Measurements from ENCODE around the gene CFAP54. TPM values are rescaled to one million over a fixed set of nuclear protein-coding genes. Genes with fewer than 3 reads are reported as not detected.

The CFAP54 gene
- total RNA-seq, 2 donors from 2014 or later: 0.24 to 0.67 TPM

DNA sequence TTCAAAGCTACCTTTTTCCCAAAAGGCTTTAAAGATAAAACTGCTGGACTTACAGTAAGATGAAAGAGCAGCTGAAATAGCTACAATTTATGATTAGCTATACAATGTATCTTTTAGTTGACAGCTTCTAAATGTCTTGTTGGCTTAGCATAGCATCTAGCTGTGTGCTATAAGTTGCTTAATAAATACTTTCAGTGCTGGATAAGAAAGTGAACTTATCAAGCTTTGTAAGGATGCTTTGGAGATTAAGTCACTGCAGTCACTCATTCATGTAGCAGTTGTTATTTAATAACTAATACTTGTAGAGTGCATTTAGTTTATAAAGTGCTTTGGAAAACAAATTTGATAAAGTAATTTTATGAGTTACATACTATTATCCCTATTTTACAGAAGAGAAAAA lies 14.6 kb downstream of the CFAP54 start:
- H3K27me3 Mint-ChIP-seq (ENCODE audit: low read depth): no peaks in the 10 kb centered on the region
- ATAC-seq (replicated peaks in 1 of 2): no peak
- H3K27ac Mint-ChIP-seq: no peak overlapping the region
- H3K9me3 Mint-ChIP-seq: no peaks in the 10 kb centered on the region
- DNase-seq: no peak
- H3K4me1 Mint-ChIP-seq (ENCODE audit: low read depth): peaks cover 34% of the 10 kb centered on the region
- H3K36me3 Mint-ChIP-seq (ENCODE audit: insufficient read depth in 2 of 2): no peaks in the 10 kb centered on the region
- no peak overlapping the region for H3K4me3 Mint-ChIP-seq

DNA sequence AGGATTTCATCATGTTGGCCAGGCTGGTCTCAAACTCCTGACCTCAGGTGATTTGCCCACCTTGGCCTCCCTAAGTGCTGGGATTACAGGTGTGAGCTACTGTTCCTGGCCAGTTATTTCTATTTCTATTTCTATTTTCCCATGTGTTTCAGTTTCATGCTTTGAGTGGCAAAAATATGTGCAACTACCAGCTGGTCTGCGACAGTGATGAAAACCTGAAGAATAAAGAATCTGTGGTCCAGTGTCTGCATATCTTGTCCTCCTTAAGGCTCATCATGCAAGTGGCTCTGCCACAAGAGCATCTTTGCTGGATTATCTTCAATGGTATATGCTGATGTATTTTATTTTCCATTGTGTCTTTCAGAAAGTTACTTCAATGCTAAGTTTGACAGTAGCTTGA lies 17.4 kb downstream of the CFAP54 start:
- H3K9me3 Mint-ChIP-seq: no peaks in the 10 kb centered on the region
- H3K36me3 Mint-ChIP-seq (ENCODE audit: insufficient read depth in 2 of 2): no peaks in the 10 kb centered on the region
- H3K4me1 Mint-ChIP-seq (ENCODE audit: low read depth): peaks cover 23% of the 10 kb centered on the region
- H3K4me3 Mint-ChIP-seq: no peak overlapping the region
- ATAC-seq (replicated peaks in 1 of 2) (no peak), DNase-seq (no peak)
- no peaks in the 10 kb centered on the region for H3K27me3 Mint-ChIP-seq (ENCODE audit: low read depth)
- no peak overlapping the region for H3K27ac Mint-ChIP-seq

DNA sequence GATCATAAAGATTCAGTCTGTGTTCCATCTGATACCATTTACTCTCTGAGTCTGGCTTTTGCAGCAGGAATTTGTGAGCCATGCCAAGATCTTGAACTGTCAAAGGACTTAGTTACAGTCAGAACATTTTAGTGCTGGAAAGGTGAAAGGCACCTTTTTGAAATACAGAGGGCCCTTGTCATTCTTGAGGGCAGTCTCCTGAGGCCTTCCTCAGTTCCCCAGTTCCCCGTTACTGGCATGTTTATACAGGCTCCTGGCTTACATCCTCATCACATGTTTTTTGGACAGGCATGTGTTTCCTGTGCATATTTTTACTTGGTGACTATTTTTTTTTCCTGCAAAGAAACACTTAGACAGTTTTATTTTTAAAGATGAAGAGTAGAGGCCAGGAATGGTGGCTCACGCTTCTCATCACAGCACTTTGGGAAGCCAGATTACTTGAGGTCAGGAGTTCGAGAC lies 21.0 kb downstream of the CFAP54 start:
- DNase-seq (no peak), ATAC-seq (replicated peaks in 1 of 2) (no peak)
- Mint-ChIP-seq H3K36me3 (ENCODE audit: insufficient read depth in 2 of 2) (no peaks in the 10 kb centered on the region), H3K9me3 (no peaks in the 10 kb centered on the region), H3K4me1 (ENCODE audit: low read depth) (peaks cover 4% of the 10 kb centered on the region), H3K4me3 (no peak overlapping the region), H3K27ac (no peak overlapping the region), H3K27me3 (ENCODE audit: low read depth) (no peaks in the 10 kb centered on the region)

DNA sequence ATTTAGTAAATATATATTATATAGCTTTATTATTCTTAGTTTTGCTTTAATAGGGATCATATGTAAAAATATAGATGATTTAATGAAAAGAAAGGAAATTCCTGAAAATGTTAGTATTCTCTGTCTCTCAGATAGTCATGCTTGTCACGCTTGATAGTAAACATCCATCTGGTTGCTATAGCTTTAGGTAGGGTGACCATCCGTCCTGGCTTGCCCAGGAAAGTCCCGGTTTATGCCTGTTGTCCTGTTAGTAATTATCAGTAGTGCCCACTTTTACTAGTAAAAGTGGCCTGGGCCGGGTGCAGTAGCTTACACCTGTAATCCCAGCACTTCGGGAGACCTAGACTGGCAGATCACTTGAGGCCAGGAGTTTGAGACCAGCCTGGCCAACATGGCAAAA lies 23.8 kb downstream of the CFAP54 start:
- ATAC-seq (replicated peaks in 1 of 2) (no peak), DNase-seq (no peak)
- no peaks in the 10 kb centered on the region for H3K9me3 Mint-ChIP-seq
- no peaks in the 10 kb centered on the region for H3K27me3 Mint-ChIP-seq (ENCODE audit: low read depth)
- H3K4me3 Mint-ChIP-seq: no peak overlapping the region
- H3K36me3 Mint-ChIP-seq (ENCODE audit: insufficient read depth in 2 of 2): no peaks in the 10 kb centered on the region
- peaks cover 20% of the 10 kb centered on the region for H3K4me1 Mint-ChIP-seq (ENCODE audit: low read depth)
- H3K27ac Mint-ChIP-seq: no peak overlapping the region

DNA sequence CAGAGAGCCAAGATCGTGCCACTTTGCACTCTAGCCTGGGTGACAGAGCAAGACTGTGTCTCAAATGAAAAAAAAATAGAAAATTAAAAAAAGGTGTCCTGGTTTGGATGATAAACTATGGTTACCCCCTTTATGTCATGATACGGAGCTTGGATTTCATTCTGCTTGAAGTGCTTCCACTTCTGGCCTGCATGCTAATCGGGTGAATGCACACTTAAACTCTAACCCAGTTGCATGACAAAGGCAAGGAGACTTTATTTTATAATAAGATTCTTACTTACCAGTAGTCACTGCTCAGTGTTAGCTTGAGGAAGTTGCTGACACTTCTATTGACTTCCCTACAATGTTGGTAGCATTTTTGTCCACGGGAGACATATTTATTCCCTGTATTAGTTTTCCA lies 24.3 kb downstream of the CFAP54 start:
- Mint-ChIP-seq H3K4me1 (ENCODE audit: low read depth) (peaks cover 20% of the 10 kb centered on the region), H3K27me3 (ENCODE audit: low read depth) (no peaks in the 10 kb centered on the region), H3K9me3 (no peaks in the 10 kb centered on the region), H3K36me3 (ENCODE audit: insufficient read depth in 2 of 2) (no peaks in the 10 kb centered on the region), H3K27ac (no peak overlapping the region), H3K4me3 (no peak overlapping the region)
- DNase-seq: no peak
- ATAC-seq (replicated peaks in 1 of 2): no peak

DNA sequence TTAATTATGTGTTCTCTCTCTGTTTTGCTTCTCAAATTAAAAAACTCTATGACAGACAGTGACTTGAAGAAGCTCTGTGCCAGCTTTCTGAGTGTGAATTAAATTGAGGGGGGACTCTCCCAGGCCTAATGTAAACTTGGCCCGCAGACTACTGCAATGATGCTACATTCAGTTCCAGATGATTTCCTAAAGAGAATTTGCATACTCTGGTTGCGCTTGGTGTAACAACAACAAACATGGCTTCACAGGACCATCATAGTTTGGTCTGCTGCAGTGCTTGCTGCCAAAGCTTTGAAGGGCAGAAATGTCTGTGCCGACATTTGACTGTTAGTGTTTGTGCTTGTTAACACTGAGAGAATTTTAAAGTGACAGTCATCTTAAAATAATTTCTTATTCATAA lies 25.0 kb downstream of the CFAP54 start:
- ATAC-seq (replicated peaks in 1 of 2) (no peak), DNase-seq (no peak)
- H3K36me3 Mint-ChIP-seq (ENCODE audit: insufficient read depth in 2 of 2): no peaks in the 10 kb centered on the region
- no peak overlapping the region for H3K27ac Mint-ChIP-seq
- H3K4me1 Mint-ChIP-seq (ENCODE audit: low read depth): peaks cover 20% of the 10 kb centered on the region
- no peaks in the 10 kb centered on the region for H3K9me3 Mint-ChIP-seq
- H3K27me3 Mint-ChIP-seq (ENCODE audit: low read depth): no peaks in the 10 kb centered on the region
- H3K4me3 Mint-ChIP-seq: no peak overlapping the region

DNA sequence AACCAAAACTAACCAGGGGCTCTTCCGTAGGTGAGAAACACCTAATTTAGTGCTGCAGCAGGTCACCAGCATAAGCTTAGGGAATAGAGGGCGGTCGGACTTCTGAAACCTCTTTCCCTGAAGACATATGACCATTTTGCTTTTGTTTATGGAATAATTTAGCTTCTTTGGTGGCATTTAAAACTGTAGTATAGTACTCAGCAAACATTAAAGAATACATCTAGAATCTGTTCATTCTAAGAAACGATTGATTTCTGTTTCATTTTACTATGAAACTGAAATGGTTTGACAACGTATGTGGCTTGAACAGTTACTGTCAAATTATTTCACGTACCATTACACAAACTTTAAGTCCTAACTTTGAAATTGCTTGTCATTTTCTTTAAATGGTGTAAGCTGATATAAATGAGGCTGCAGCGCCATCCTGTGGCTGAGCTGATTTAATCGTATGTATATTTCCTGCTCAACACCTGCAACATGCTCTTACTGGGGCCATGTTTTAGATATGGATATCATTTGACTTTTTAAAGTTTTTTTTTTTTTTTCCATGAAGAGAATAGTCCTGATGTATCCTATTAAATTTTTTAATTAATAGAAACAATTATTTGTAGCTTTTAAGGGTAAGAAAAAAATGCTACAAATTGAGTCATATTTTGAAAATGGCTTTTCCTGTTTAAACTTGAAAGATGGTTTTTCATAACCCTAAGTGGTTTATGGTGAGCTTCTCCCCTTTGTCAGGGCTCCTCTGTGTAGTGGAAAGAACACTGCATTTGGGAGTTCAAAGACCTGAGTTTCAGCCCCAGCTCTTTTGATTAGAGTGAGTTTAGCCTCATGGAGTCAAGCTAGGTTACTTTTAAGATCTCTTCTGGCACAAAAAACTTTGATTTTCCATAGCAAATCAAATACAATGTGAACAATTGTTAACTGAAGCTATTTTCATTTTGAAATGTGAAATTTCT lies 27.4 kb downstream of the CFAP54 start:
- H3K4me3 Mint-ChIP-seq: peak overlapping the region; percentile 65 to 89
- H3K27me3 Mint-ChIP-seq (ENCODE audit: low read depth): no peaks in the 10 kb centered on the region
- ATAC-seq (replicated peaks in 1 of 2): peak; percentile 87 to 90
- no peaks in the 10 kb centered on the region for H3K9me3 Mint-ChIP-seq
- peak; percentile 85 to 87 for DNase-seq
- peaks cover 20% of the 10 kb centered on the region for H3K4me1 Mint-ChIP-seq (ENCODE audit: low read depth)
- peak overlapping the region; percentile 95 for H3K27ac Mint-ChIP-seq
- H3K36me3 Mint-ChIP-seq (ENCODE audit: insufficient read depth in 2 of 2): no peaks in the 10 kb centered on the region

DNA sequence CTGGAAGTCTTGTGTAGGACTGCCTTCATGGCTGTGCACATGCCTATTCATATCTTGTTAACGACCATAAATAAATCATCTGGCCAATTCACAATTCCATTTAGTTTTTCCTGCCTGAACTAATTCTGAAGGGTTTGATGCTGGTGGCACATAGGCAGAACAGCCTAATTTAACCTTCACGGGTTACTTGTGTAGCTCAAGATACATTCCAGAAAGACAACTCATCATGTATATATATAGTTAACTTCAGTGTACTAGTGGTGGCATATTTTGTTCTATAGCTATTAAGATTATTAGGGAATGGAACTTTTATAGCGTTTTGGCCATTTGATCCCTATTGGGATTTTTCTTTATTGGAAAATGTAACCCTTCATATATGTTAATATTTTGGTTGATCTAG lies 31.4 kb downstream of the CFAP54 start:
- ATAC-seq (replicated peaks in 1 of 2): no peak
- H3K27ac Mint-ChIP-seq: no peak overlapping the region
- H3K27me3 Mint-ChIP-seq (ENCODE audit: low read depth): no peaks in the 10 kb centered on the region
- peaks cover 20% of the 10 kb centered on the region for H3K4me1 Mint-ChIP-seq (ENCODE audit: low read depth)
- no peak overlapping the region for H3K4me3 Mint-ChIP-seq
- no peaks in the 10 kb centered on the region for H3K9me3 Mint-ChIP-seq
- H3K36me3 Mint-ChIP-seq (ENCODE audit: insufficient read depth in 2 of 2): no peaks in the 10 kb centered on the region
- no peak for DNase-seq

DNA sequence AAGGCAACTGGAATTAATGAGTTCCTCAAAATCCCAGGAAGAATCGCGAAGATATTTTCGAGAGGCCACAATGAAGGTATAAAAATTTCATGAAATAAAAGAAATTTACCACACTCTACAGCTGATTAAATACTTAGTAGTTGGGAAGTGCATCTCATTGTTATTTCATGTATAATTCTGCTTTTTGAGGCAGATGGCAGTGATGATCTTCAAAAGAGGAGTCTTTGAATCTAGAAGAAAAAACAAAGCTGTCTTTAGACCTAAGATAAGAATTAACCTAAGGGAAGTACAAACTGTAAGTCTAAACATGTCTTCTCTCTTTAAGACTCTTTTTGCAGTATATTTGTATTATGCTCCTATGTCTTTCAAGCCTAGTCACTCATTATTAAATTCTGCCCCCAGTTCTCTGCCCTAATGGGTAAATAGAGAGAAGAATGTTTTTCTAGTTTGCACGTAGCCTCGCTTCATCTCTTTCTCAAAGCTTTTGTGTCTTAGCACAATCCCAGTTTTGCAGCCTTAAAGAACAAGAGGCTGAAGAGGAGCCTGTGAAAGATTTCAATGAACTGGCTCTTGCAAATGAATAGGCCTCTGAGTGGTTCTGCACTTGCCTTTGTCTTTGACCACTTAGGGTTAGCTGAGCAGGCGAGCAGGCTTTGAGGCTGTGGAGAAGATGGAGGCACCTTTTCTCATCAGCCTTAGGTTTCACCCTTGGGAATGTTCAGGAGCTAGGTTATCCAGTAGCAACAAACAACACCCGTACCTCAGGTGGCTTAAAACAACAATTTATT lies 32.7 kb downstream of the CFAP54 start:
- ATAC-seq (replicated peaks in 1 of 2) (no peak), DNase-seq (no peak)
- Mint-ChIP-seq H3K4me3 (no peak overlapping the region), H3K27me3 (ENCODE audit: low read depth) (no peaks in the 10 kb centered on the region), H3K4me1 (ENCODE audit: low read depth) (peaks cover 15% of the 10 kb centered on the region), H3K27ac (no peak overlapping the region), H3K36me3 (ENCODE audit: insufficient read depth in 2 of 2) (no peaks in the 10 kb centered on the region), H3K9me3 (no peaks in the 10 kb centered on the region)

DNA sequence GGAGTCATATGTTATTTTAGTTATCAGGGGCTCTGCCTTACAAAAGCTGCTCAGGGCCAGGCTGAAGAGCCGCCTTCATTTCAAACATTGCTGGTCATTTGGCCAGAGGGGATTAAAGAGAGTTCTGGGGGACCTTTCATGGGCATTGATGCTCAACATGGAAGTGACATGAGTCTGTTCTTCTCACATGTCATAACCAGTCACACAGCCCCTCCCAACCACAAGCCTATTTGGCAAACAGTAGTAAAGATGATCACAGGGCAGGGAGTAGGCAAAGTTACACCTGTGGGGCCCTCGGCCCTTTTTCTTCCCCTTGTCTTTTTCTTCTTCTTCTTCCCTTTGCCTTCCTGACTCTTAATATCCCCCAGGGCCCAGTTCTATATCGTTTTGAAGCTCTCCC lies 33.3 kb downstream of the CFAP54 start:
- no peak for ATAC-seq (replicated peaks in 1 of 2)
- peaks cover 9% of the 10 kb centered on the region for H3K4me1 Mint-ChIP-seq (ENCODE audit: low read depth)
- DNase-seq: no peak
- H3K27ac Mint-ChIP-seq: no peak overlapping the region
- no peaks in the 10 kb centered on the region for H3K9me3 Mint-ChIP-seq
- H3K27me3 Mint-ChIP-seq (ENCODE audit: low read depth): no peaks in the 10 kb centered on the region
- H3K36me3 Mint-ChIP-seq (ENCODE audit: insufficient read depth in 2 of 2): no peaks in the 10 kb centered on the region
- H3K4me3 Mint-ChIP-seq: no peak overlapping the region

DNA sequence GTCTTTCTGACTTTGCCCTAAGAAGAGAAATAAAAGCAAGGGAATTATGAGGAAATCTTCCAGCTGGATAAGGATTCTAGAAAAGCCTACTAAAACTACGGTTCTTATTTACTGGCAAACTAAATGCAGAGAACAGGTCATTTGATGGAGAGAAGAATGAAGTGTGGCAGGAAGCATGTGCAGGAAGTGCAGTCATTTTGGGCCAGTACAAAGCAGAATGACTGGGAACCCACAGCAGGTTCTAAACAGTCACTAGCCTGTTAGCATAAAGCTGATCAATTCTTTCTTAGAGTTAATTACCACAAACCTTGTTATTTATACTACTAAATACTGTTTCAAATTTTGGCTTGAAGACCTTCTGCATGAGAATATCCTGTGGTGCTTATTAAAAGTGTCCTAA lies 36.7 kb downstream of the CFAP54 start:
- Mint-ChIP-seq H3K4me3 (peak overlapping the region in 1 of 2 donors; percentile 45), H3K9me3 (no peaks in the 10 kb centered on the region), H3K27me3 (ENCODE audit: low read depth) (no peaks in the 10 kb centered on the region), H3K27ac (peak overlapping the region; percentile 88), H3K36me3 (ENCODE audit: insufficient read depth in 2 of 2) (no peaks in the 10 kb centered on the region), H3K4me1 (ENCODE audit: low read depth) (peaks cover 8% of the 10 kb centered on the region)
- peak in 1 of 2 donors; percentile 5 for DNase-seq
- ATAC-seq (replicated peaks in 1 of 2): peak in 1 of 2 donors; percentile 79

DNA sequence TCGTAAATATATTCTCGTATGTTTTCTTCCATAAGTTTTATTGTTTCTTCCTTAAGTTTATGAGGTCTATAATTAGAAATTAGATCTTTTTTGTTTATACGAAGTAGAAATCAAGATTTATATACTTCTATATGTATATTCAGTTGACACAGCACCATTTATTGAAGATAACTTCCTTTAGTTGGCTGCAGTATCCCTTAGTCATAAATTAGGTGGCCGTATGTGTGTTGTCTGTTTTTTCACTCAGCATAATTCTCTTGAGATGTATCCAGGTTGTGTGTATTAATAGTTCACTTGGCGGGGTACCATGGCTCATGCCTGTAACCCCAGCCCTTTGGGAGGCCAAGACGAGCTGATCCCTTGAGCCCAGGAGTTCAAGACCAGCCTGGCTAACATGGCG lies 40.5 kb downstream of the CFAP54 start:
- ATAC-seq (replicated peaks in 1 of 2) (no peak), DNase-seq (no peak)
- no peaks in the 10 kb centered on the region for H3K27me3 Mint-ChIP-seq (ENCODE audit: low read depth)
- no peak overlapping the region for H3K4me3 Mint-ChIP-seq
- H3K9me3 Mint-ChIP-seq: no peaks in the 10 kb centered on the region
- H3K36me3 Mint-ChIP-seq (ENCODE audit: insufficient read depth in 2 of 2): no peaks in the 10 kb centered on the region
- H3K4me1 Mint-ChIP-seq (ENCODE audit: low read depth): peaks cover 8% of the 10 kb centered on the region
- no peak overlapping the region for H3K27ac Mint-ChIP-seq

DNA sequence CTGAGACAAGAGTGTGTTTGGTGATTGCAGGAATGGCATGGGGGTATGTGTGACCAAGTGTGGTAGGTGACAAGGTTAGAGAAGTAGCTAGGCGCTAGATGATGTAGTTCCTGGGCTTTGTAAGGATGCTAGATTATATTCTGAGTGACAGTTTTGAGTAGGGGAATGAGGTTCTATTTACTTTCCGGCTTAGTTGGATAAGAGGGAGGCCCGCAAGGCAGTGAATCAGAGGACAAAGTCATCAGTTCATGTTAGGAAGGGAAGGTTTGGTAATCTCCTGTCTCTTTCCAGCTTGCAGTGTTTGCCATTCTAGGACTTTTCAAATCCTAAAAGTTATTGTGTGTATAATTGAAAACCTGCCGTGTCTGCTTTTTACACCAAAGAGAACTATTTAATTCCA lies 45.0 kb downstream of the CFAP54 start:
- no peak for DNase-seq
- Mint-ChIP-seq H3K9me3 (no peaks in the 10 kb centered on the region), H3K36me3 (ENCODE audit: insufficient read depth in 2 of 2) (no peaks in the 10 kb centered on the region), H3K4me3 (no peak overlapping the region), H3K4me1 (ENCODE audit: low read depth) (no peaks in the 10 kb centered on the region), H3K27me3 (ENCODE audit: low read depth) (no peaks in the 10 kb centered on the region), H3K27ac (no peak overlapping the region)
- no peak for ATAC-seq (replicated peaks in 1 of 2)
